CD14-positive monocyte (primary cell): ENCODE measurements around the gene PRKCA. TPM values are rescaled to one million over a fixed set of nuclear protein-coding genes. Genes with fewer than 3 reads are reported as not detected.
A peak's percentile ranks its signal among the peaks of the same experiment; 100 is the strongest.

ENCODE experiments used
- DNase-seq, 3 donors: peaks; one replicate each; pipeline ENCODE4 v3.0.0-alpha.2; 2011 to 2022
- H2AFZ ChIP-seq: 2 replicates; pipeline ENCODE4 v1.6.0; 2012; ENCODE audit warnings: mild to moderate bottlenecking, low read depth, low read length, inconsistent platforms; ENCODE audit not compliant: insufficient read depth, poor library complexity, severe bottlenecking
- H3K27ac ChIP-seq, 2 donors: 1 replicate in 1 of 2; 2 replicates in 1 of 2; pipeline ENCODE4 v1.5.1; 2012 to 2013; ENCODE audit warnings: low read length in 2 of 2, control low read depth in 1 of 2, inconsistent platforms in 1 of 2, low read depth in 1 of 2, mild to moderate bottlenecking in 1 of 2
- H3K27me3 ChIP-seq, 2 donors: one replicate each; pipeline versions ENCODE4 v1.6.0 to v1.6.1; 2011 to 2013; ENCODE audit warnings: low read length in 2 of 2; ENCODE audit not compliant: control insufficient read depth in 2 of 2, insufficient read depth in 2 of 2
- H3K36me3 ChIP-seq, 2 donors: replicated peaks in 1 of 2; 1 replicate in 1 of 2; 2 replicates in 1 of 2; pipeline versions ENCODE4 v1.5.1 to v1.6.1; 2012 to 2013; ENCODE audit warnings: low read length in 2 of 2, control low read depth in 1 of 2, inconsistent platforms in 1 of 2, mild to moderate bottlenecking in 1 of 2; ENCODE audit not compliant: insufficient read depth in 2 of 2, control insufficient read depth in 1 of 2
- H3K4me1 ChIP-seq, 2 donors: 1 replicate in 1 of 2; 2 replicates in 1 of 2; pipeline versions ENCODE4 v1.5.1 to v1.6.1; 2012 to 2013; ENCODE audit warnings: low read length in 2 of 2, control low read depth in 1 of 2, inconsistent platforms in 1 of 2, mild to moderate bottlenecking in 1 of 2, moderate library complexity in 1 of 2; ENCODE audit not compliant: insufficient read depth in 2 of 2, control insufficient read depth in 1 of 2
- H3K4me2 ChIP-seq: replicated peaks from 2 replicates; pipeline ENCODE3; 2012; ENCODE audit warnings: low read length, moderate library complexity, mild to moderate bottlenecking; ENCODE audit not compliant: poor library complexity, severe bottlenecking; ENCODE audit errors: extremely low read depth
- H3K4me3 ChIP-seq, 3 experiments: fragments of 200-600 bp in 1 of 3; sonication (generic) in 1 of 3; replicated peaks in 1 of 3; 1 replicate in 2 of 3; 2 replicates in 1 of 3; pipeline ENCODE4 v1.5.1; 2011 to 2013; ENCODE audit warnings: low read length in 3 of 3, mild to moderate bottlenecking in 3 of 3, control low read depth in 2 of 3, low read depth in 2 of 3, inconsistent platforms in 1 of 3, moderate library complexity in 1 of 3
- H3K79me2 ChIP-seq: 2 replicates; pipeline ENCODE4 v1.6.0; 2012; ENCODE audit warnings: mild to moderate bottlenecking, control low read depth, inconsistent platforms, low read length, moderate library complexity; ENCODE audit not compliant: insufficient read depth
- H3K9ac ChIP-seq: 2 replicates; pipeline ENCODE4 v1.6.0; 2017; ENCODE audit warnings: low read length, mild to moderate bottlenecking; ENCODE audit not compliant: insufficient read depth, poor library complexity, severe bottlenecking
- H3K9me3 ChIP-seq, 2 donors: replicated peaks in 1 of 2; 1 replicate in 1 of 2; 2 replicates in 1 of 2; pipeline versions ENCODE4 v1.5.1 to v1.6.1; 2012 to 2013; ENCODE audit warnings: low read length in 2 of 2, control low read depth in 1 of 2; ENCODE audit not compliant: control insufficient read depth in 1 of 2, insufficient read depth in 1 of 2
- H4K20me1 ChIP-seq: 2 replicates; pipeline ENCODE4 v1.6.0; 2012; ENCODE audit warnings: mild to moderate bottlenecking, low read length, control low read depth, moderate library complexity; ENCODE audit not compliant: insufficient read depth
- H3K27ac Mint-ChIP-seq, 7 donors: one replicate each; pipeline ENCODE4 v1.8.0; 2020; ENCODE audit warnings: mild to moderate bottlenecking in 7 of 7, mixed read lengths in 7 of 7, moderate library complexity in 6 of 7, inconsistent platforms in 2 of 7
- H3K27me3 Mint-ChIP-seq, 3 donors: one replicate each; pipeline ENCODE4 v1.8.0; 2021 to 2022; ENCODE audit warnings: low read depth in 3 of 3, mild to moderate bottlenecking in 3 of 3, mixed read lengths in 3 of 3, moderate library complexity in 3 of 3, inconsistent platforms in 1 of 3
- H3K36me3 Mint-ChIP-seq, 2 donors: one replicate each; pipeline ENCODE4 v1.8.0; 2020; ENCODE audit warnings: mixed read lengths in 2 of 2, inconsistent platforms in 1 of 2, mild to moderate bottlenecking in 1 of 2
- H3K4me1 Mint-ChIP-seq: one replicate; pipeline ENCODE4 v1.8.0; 2020; ENCODE audit warnings: mild to moderate bottlenecking, mixed read lengths
- H3K4me3 Mint-ChIP-seq, 2 donors: one replicate each; pipeline ENCODE4 v1.8.0; 2020; ENCODE audit warnings: mild to moderate bottlenecking in 2 of 2, mixed read lengths in 2 of 2, moderate library complexity in 1 of 2
- H3K9me3 Mint-ChIP-seq, 7 donors: one replicate each; pipeline ENCODE4 v1.8.0; 2020 to 2022; ENCODE audit warnings: mixed read lengths in 7 of 7, mild to moderate bottlenecking in 6 of 7, moderate library complexity in 6 of 7, inconsistent platforms in 2 of 7
- CTCF ChIP-seq: fragments of 200-600 bp; IDR thresholded peaks from one replicate; pipeline ENCODE4 v1.8.0; 2022; ENCODE audit warnings: antibody characterized with exemption, mild to moderate bottlenecking
- WGBS: methylation state at CpG from one replicate; pipeline ENCODE4 v1.1.5; 2013; ENCODE audit warnings: missing lambda C conversion rate; ENCODE audit not compliant: insufficient coverage; 5-methylcytosine and 5-hydroxymethylcytosine counted together
- intact Hi-C, 2 donors: fragments of 100-400 bp; cut with micrococcal nuclease; formaldehyde crosslinking; loops; one replicate each; pipeline versions ENCODE4 v1.15.0 to v1.15.1; 2023
- polyA plus RNA-seq, 3 donors: library from polyadenylated mRNA; depleted of rRNA in 1 of 3; unstranded in 2 of 3; stranded (reverse) in 1 of 3; fragments of 300-500 nt in 2 of 3; fragments of >200 nt in 1 of 3; fragmentation: Illumina TruSeq in 2 of 3; gene quantifications; 1 replicate in 2 of 3; 2 replicates in 1 of 3; pipeline ENCODE4 v1.2.3, GENCODE V29; 2012 to 2021

Gene PRKCA
- polyA plus RNA-seq, 3 donors: 0.22 to 7.1 (median 0.30) TPM

GRCh38 chr17:66725956-66726355, 423.5 kb downstream of the PRKCA start:
- Mint-ChIP-seq H3K27ac (peak overlapping the region in 1 of 7 donors; percentile 50), H3K36me3 (peaks cover 1 to 10% of the 10 kb centered on the region in 2 donors), H3K27me3 (peaks cover 0 to 4% (median 0%) of the 10 kb centered on the region in 3 donors), H3K4me3 (no peak overlapping the region), H3K4me1 (no peaks in the 10 kb centered on the region), H3K9me3 (no peaks in the 10 kb centered on the region)
- Histone ChIP-seq H3K27ac (no peak overlapping the region), H2AFZ (no peak overlapping the region), H3K79me2 (no peaks in the 10 kb centered on the region), H3K4me1 (no peaks in the 10 kb centered on the region), H3K4me3 (no peak overlapping the region), H3K9me3 (no peaks in the 10 kb centered on the region), H3K36me3 (no peaks in the 10 kb centered on the region), H3K9ac (no peak overlapping the region), H3K27me3 (no peaks in the 10 kb centered on the region), H4K20me1 (no peaks in the 10 kb centered on the region), H3K4me2 (no peak overlapping the region)
- TF ChIP-seq CTCF: no peak
- intact Hi-C loops: no loop called here
- no peak for DNase-seq
- WGBS: 96% methylated on average over 10 of the region's 10 CpGs

- Histone ChIP-seq H3K36me3 (no peaks in the 10 kb centered on the region), H3K27me3 (no peaks in the 10 kb centered on the region), H3K27ac (no peak overlapping the region), H3K9me3 (no peaks in the 10 kb centered on the region), H3K4me2 (no peak overlapping the region), H2AFZ (no peak overlapping the region), H3K4me1 (no peaks in the 10 kb centered on the region), H3K4me3 (no peak overlapping the region), H4K20me1 (no peaks in the 10 kb centered on the region), H3K79me2 (no peaks in the 10 kb centered on the region), H3K9ac (no peak overlapping the region)
- peak overlapping the region in 1 of 7 donors; percentile 50 for H3K27ac Mint-ChIP-seq
- WGBS: 94% methylated on average over 12 of the region's 12 CpGs
- DNase-seq: no peak
- H3K4me3 Mint-ChIP-seq: no peak overlapping the region
- no peaks in the 10 kb centered on the region for H3K9me3 Mint-ChIP-seq
- TF ChIP-seq CTCF: no peak
- H3K36me3 Mint-ChIP-seq: peaks cover 1 to 13% of the 10 kb centered on the region in 2 donors
- peaks cover 0 to 4% (median 0%) of the 10 kb centered on the region in 3 donors for H3K27me3 Mint-ChIP-seq
- no peaks in the 10 kb centered on the region for H3K4me1 Mint-ChIP-seq
- intact Hi-C loops: no loop called here
Observed at GRCh38 chr17:66726371-66726770, 424.0 kb downstream of the PRKCA start.
